GM06990 (cell line): ENCODE data around the gene UPK1A.

ENCODE experiments used
- DNase-seq: peaks from one replicate; pipeline ENCODE4 v3.0.0-alpha.2; 2011; ENCODE audit not compliant: insufficient read length; ENCODE audit errors: extremely low read depth
- H3K27me3 ChIP-seq: replicated peaks from 2 replicates; pipeline ENCODE4 v1.6.0; 2011; ENCODE audit warnings: low read length; ENCODE audit not compliant: control insufficient read depth, insufficient read depth
- H3K36me3 ChIP-seq: 2 replicates; pipeline ENCODE4 v1.5.1; 2011; ENCODE audit warnings: low read length; ENCODE audit not compliant: control insufficient read depth, insufficient read depth
- H3K4me3 ChIP-seq: replicated peaks from 2 replicates; pipeline ENCODE4 v1.5.1; 2011; ENCODE audit warnings: low read depth, mild to moderate bottlenecking, control low read depth, low read length
- TF ChIP-seq, protein P1 (sequence below): IDR thresholded peaks from 2 replicates; pipeline ENCODE4 v1.5.1; 2011; ENCODE audit warnings: low read length, control low read depth, mild to moderate bottlenecking, inconsistent platforms; ENCODE audit not compliant: insufficient read depth, poor library complexity, severe bottlenecking

The UPK1A gene

DNA sequence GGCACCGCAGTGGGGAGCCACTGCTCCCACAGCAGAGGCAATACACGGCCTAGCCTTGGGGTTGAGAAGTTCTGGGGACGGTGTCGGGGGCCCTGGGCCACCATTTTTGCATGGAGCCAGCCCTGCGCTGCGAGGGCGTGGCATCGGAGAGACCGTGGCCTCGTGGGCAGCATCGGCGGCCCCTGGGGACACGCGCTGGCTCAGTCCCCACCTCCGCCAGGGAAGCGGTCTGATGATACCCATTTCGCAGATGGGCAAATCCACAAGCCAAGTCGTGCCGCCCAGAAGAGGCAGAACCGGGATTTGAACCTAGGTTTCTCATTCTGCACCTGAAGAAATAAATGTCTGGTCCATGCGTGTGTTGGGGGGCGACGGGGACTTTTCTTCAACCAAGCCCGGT, 1.2 kb upstream of the UPK1A start:
- H3K36me3 ChIP-seq, result peaks cover 1% of the 10 kb centered on the region; the same call in 1 of the 2 replicates
- TF ChIP-seq, protein P1, sequence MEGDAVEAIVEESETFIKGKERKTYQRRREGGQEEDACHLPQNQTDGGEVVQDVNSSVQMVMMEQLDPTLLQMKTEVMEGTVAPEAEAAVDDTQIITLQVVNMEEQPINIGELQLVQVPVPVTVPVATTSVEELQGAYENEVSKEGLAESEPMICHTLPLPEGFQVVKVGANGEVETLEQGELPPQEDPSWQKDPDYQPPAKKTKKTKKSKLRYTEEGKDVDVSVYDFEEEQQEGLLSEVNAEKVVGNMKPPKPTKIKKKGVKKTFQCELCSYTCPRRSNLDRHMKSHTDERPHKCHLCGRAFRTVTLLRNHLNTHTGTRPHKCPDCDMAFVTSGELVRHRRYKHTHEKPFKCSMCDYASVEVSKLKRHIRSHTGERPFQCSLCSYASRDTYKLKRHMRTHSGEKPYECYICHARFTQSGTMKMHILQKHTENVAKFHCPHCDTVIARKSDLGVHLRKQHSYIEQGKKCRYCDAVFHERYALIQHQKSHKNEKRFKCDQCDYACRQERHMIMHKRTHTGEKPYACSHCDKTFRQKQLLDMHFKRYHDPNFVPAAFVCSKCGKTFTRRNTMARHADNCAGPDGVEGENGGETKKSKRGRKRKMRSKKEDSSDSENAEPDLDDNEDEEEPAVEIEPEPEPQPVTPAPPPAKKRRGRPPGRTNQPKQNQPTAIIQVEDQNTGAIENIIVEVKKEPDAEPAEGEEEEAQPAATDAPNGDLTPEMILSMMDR, result no peak
- DNase-seq, result no peak
- H3K27me3 ChIP-seq, result peaks cover 2% of the 10 kb centered on the region
- no peak overlapping the region for H3K4me3 ChIP-seq

DNA sequence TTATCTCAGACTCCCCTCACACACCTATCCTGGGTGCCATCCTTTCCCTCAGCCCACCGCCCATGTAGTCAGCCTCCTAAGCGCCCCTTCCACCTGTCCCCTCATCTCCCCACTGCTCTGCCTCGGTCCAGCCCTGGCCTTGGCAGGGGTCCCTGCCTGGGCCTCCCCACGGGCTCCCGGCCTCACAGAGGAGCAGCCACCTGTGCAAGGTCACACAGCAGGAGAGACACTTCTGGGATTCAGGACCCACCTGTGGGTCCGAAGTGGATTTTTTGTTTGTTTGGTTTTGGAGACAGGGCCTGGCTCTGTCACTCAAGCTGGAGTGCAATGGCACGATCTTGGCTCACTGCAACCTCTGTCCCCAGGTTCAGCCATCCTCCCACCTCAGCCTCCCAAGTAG, 713 bp upstream of the UPK1A start:
- DNase-seq, result no peak
- Histone ChIP-seq H3K36me3 (peaks cover 1% of the 10 kb centered on the region; the same call in 1 of the 2 replicates), H3K4me3 (no peak overlapping the region), H3K27me3 (peaks cover 2% of the 10 kb centered on the region)
- TF ChIP-seq, protein P1, result no peak

DNA sequence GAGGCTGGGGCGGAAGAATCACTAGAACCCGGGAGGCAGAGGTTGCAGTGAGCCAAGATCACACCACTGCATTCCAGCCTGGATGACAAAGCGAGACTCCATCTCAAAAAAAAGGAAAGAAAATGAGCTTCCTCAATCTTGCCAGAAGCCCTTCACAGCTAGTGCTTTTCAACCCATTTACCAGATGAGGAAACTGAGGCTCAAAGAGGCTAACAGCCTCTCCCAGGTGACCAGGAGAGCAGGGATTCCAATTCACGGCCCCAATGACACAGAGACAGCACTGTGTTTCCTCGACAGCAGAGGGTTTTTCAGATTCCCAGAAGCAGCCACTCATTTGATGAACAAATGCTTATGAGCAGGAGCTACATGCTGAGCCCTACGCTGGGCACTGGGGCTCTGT, 3.2 kb downstream of the UPK1A start:
- Histone ChIP-seq H3K36me3 (no peaks in the 10 kb centered on the region; the same call in 1 of the 2 replicates), H3K4me3 (no peak overlapping the region), H3K27me3 (peaks cover 2% of the 10 kb centered on the region)
- TF ChIP-seq, protein P1, result no peak
- DNase-seq, result no peak

DNA sequence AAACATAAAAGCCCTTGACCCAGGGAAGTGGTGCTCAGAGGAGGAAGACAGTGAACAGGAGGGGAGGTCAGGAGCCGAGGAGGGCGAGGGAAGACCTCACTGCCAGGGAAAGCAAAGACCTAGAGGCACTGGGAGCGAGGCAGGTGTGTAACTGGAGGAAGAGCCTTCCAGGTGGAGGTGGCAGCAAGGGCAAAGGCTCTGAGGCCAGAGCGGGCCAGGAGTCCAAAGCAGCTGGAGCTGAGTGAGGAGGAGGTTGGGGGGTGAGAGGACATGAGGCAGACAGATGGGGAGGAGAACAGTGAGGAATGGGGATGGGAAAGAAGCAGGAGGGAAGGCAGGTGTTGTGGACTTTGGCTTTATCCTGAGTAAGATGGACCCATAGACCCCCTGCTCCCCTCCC, 3.7 kb downstream of the UPK1A start:
- Histone ChIP-seq H3K27me3 (peaks cover 2% of the 10 kb centered on the region), H3K36me3 (no peaks in the 10 kb centered on the region), H3K4me3 (no peak overlapping the region)
- TF ChIP-seq, protein P1, result no peak
- DNase-seq, result no peak

GRCh38 chr19:35670686-35671085, 4.4 kb downstream of the UPK1A start:
- DNase-seq, result no peak
- peaks cover 2% of the 10 kb centered on the region for H3K27me3 ChIP-seq

More at GRCh38 chr19:35670686-35671085, 4.4 kb downstream of the UPK1A start:
- no peaks in the 10 kb centered on the region for H3K36me3 ChIP-seq
- TF ChIP-seq, protein P1, result no peak
- no peak overlapping the region for H3K4me3 ChIP-seq
